GM23338 (cell line): Measurements from ENCODE around the gene FRAS1. TPM values are rescaled to one million over a fixed set of nuclear protein-coding genes. Genes with fewer than 3 reads are reported as not detected.

Experiments used
- ATAC-seq: fragments of 200-7000 bp; cut with Tn5 transposase; 3 replicates; pipeline ENCODE4 v1.9.1; 2020
- DNase-seq: peaks from one replicate; pipeline ENCODE4 v3.0.0-alpha.2; 2015; ENCODE audit warnings: low spot score
- H2AFZ ChIP-seq: fragments of 200-600 bp; sonication (generic); 2 replicates; pipeline ENCODE4 v1.8.0; 2016; ENCODE audit warnings: antibody characterized with exemption, mild to moderate bottlenecking, moderate library complexity
- H3F3A ChIP-seq: fragments of 200-600 bp; sonication (generic); replicated peaks from 2 replicates; pipeline ENCODE4 v1.8.0; 2017; ENCODE audit warnings: antibody characterized with exemption, mixed run types, low read depth
- H3K27ac ChIP-seq: fragments of 200-600 bp; sonication (generic); 2 replicates; pipeline ENCODE4 v1.6.1; 2016; ENCODE audit warnings: low read depth
- H3K27me3 ChIP-seq: fragments of 200-600 bp; sonication (generic); 2 replicates; pipeline ENCODE4 v1.8.0; 2016; ENCODE audit warnings: mild to moderate bottlenecking, mixed run types, moderate library complexity; ENCODE audit not compliant: insufficient read depth
- H3K36me3 ChIP-seq: fragments of 200-600 bp; sonication (generic); 2 replicates; pipeline ENCODE4 v1.8.0; 2016; ENCODE audit warnings: mild to moderate bottlenecking; ENCODE audit not compliant: insufficient read depth
- H3K4me1 ChIP-seq: fragments of 200-600 bp; sonication (generic); 2 replicates; pipeline ENCODE4 v1.8.0; 2016; ENCODE audit warnings: mild to moderate bottlenecking, moderate library complexity; ENCODE audit not compliant: insufficient read depth
- H3K4me2 ChIP-seq: fragments of 200-600 bp; sonication (generic); 2 replicates; pipeline ENCODE4 v1.7.1; 2017; ENCODE audit warnings: mixed run types
- H3K4me3 ChIP-seq: fragments of 200-600 bp; sonication (generic); 2 replicates; pipeline ENCODE4 v1.6.1; 2016; ENCODE audit warnings: mixed run types
- H3K79me2 ChIP-seq: fragments of 200-600 bp; sonication (generic); replicated peaks from 2 replicates; pipeline ENCODE4 v1.8.0; 2017; ENCODE audit warnings: mild to moderate bottlenecking; ENCODE audit not compliant: insufficient read depth
- H3K9me2 ChIP-seq: fragments of 200-600 bp; sonication (generic); 2 replicates; pipeline ENCODE4 v1.8.0; 2017; ENCODE audit not compliant: insufficient read depth
- H4K20me1 ChIP-seq: fragments of 200-600 bp; sonication (generic); replicated peaks from 2 replicates; pipeline ENCODE4 v1.8.0; 2017; ENCODE audit warnings: mild to moderate bottlenecking; ENCODE audit not compliant: insufficient read depth
- H3K27ac Mint-ChIP-seq: 2 replicates; pipeline ENCODE4 v1.8.0; 2020; ENCODE audit warnings: inconsistent platforms, mild to moderate bottlenecking, moderate library complexity, mixed read lengths
- H3K27me3 Mint-ChIP-seq: 3 replicates; pipeline ENCODE4 v1.8.0; 2022; ENCODE audit warnings: low read depth, mild to moderate bottlenecking, moderate library complexity, mixed read lengths, inconsistent platforms; ENCODE audit not compliant: insufficient read depth, poor library complexity
- H3K36me3 Mint-ChIP-seq: 3 replicates; pipeline ENCODE4 v1.8.0; 2021; ENCODE audit warnings: low read depth, mild to moderate bottlenecking, inconsistent platforms, moderate library complexity, mixed read lengths
- H3K4me1 Mint-ChIP-seq: 3 replicates; pipeline ENCODE4 v1.8.0; 2020; ENCODE audit warnings: mild to moderate bottlenecking, inconsistent platforms, mixed read lengths
- H3K4me3 Mint-ChIP-seq: 3 replicates; pipeline ENCODE4 v1.8.0; 2021; ENCODE audit warnings: moderate library complexity, mild to moderate bottlenecking, inconsistent platforms, mixed read lengths
- H3K9me3 Mint-ChIP-seq: 3 replicates; pipeline ENCODE4 v1.8.0; 2020; ENCODE audit warnings: moderate library complexity, mild to moderate bottlenecking, inconsistent platforms, mixed read lengths
- CREB1 ChIP-seq: fragments of 250-450 bp; sonication (Bioruptor Pico); IDR thresholded peaks from 2 replicates; pipeline ENCODE4 v1.5.0; 2020; ENCODE audit warnings: low read depth, mild to moderate bottlenecking, moderate library complexity
- CTCF ChIP-seq, 2 experiments: fragments of 200-600 bp in 1 of 2; sonication (generic) in 1 of 2; conservative IDR thresholded peaks; 2 replicates each; pipeline versions ENCODE4 v1.5.1 to v1.6.1; 2016 to 2017; ENCODE audit warnings: antibody characterized with exemption in 2 of 2, low read depth in 2 of 2, mild to moderate bottlenecking in 2 of 2, moderate library complexity in 1 of 2
- ETS1 ChIP-seq: IDR thresholded peaks from 2 replicates; pipeline ENCODE4 v1.6.1; 2016; ENCODE audit warnings: antibody characterized with exemption
- EZH2 ChIP-seq: fragments of 200-600 bp; sonication (generic); IDR thresholded peaks from one replicate; pipeline ENCODE4 v1.8.0; 2017; ENCODE audit warnings: antibody characterized with exemption, mild to moderate bottlenecking, low read depth; ENCODE audit not compliant: unreplicated experiment
- EZH2phosphoT487 ChIP-seq: fragments of 200-600 bp; sonication (generic); IDR thresholded peaks from one replicate; pipeline ENCODE4 v1.8.1; 2018; ENCODE audit warnings: antibody characterized with exemption; ENCODE audit not compliant: unreplicated experiment
- JUNB ChIP-seq: IDR thresholded peaks from one replicate; pipeline ENCODE4 v1.6.1; 2016; ENCODE audit warnings: antibody characterized with exemption; ENCODE audit not compliant: unreplicated experiment
- NANOG ChIP-seq: IDR thresholded peaks from 2 replicates; pipeline ENCODE4 v1.6.1; 2016; ENCODE audit warnings: antibody characterized with exemption, borderline replicate concordance
- POLR2AphosphoS5 ChIP-seq: IDR thresholded peaks from 2 replicates; pipeline ENCODE4 v1.6.1; 2016; ENCODE audit warnings: antibody characterized with exemption, low read depth
- REST ChIP-seq: IDR thresholded peaks from one replicate; pipeline ENCODE4 v1.6.1; 2018; ENCODE audit warnings: antibody characterized with exemption; ENCODE audit not compliant: unreplicated experiment
- STAT1 ChIP-seq: IDR thresholded peaks from one replicate; pipeline ENCODE4 v1.6.1; 2016; ENCODE audit warnings: antibody characterized with exemption; ENCODE audit not compliant: unreplicated experiment
- ZNF114 ChIP-seq: fragments of 250-450 bp; sonication (Bioruptor Pico); IDR thresholded peaks from 2 replicates; pipeline ENCODE4 v1.5.0; 2020; ENCODE audit warnings: mild to moderate bottlenecking, moderate library complexity
- ZNF331 ChIP-seq: fragments of 250-450 bp; sonication (Bioruptor Pico); IDR thresholded peaks from 2 replicates; pipeline ENCODE4 v1.5.0; 2020; ENCODE audit warnings: low read depth, mild to moderate bottlenecking, moderate library complexity
- ZNF462 ChIP-seq: fragments of 250-450 bp; sonication (Bioruptor Pico); IDR thresholded peaks from 2 replicates; pipeline ENCODE4 v1.5.0; 2020; ENCODE audit warnings: mild to moderate bottlenecking, moderate library complexity
- polyA plus RNA-seq: library from polyadenylated mRNA; unstranded; fragments of >200 nt; fragmentation: Nextera tagmentation; extraction: Ambion mirVana; gene quantifications from 2 replicates; pipeline ENCODE4 v1.2.1, GENCODE V29; 2016
- total RNA-seq: library from RNA; depleted of rRNA; stranded (reverse); fragments of >200 nt; shearing (Covaris generic); gene quantifications from 2 replicates; pipeline ENCODE4 v1.2.3, GENCODE V29; 2014

The FRAS1 gene
- total and polyA plus RNA-seq, 2 experiments from 2014 or later: 12.4 to 108 TPM

- Histone ChIP-seq H3K27me3 (no peaks in the 10 kb centered on the region), H3K4me3 (no peak overlapping the region), H2AFZ (no peak overlapping the region), H3K9me2 (no peaks in the 10 kb centered on the region), H3K27ac (no peak overlapping the region), H3K79me2 (no peaks in the 10 kb centered on the region), H3F3A (0 out of 2 replicates have a peak, but pooled peaks cover 3% of the 10 kb centered on the region), H4K20me1 (no peaks in the 10 kb centered on the region), H3K4me1 (no peaks in the 10 kb centered on the region), H3K36me3 (peaks cover 18% of the 10 kb centered on the region; the same call in 1 of the 2 replicates), H3K4me2 (no peak overlapping the region)
- H3K36me3 Mint-ChIP-seq: peaks cover 37% of the 10 kb centered on the region
- no peaks in the 10 kb centered on the region for H3K9me3 Mint-ChIP-seq
- H3K4me3 Mint-ChIP-seq: no peak overlapping the region
- ATAC-seq (no peak), DNase-seq (no peak)
- no peak for TF ChIP-seq ZNF331 (CRISPR knock-in tag)
- no peak for TF ChIP-seq CREB1 (CRISPR knock-in tag)
- no peak for TF ChIP-seq CTCF (conservative IDR thresholded peaks at IDR 0.05; ENCODE audit: low read depth in 2 of 2)
- TF ChIP-seq ETS1: no peak
- TF ChIP-seq EZH2phosphoT487: no peak
- TF ChIP-seq ZNF114 (CRISPR knock-in tag): no peak
- no peak for TF ChIP-seq STAT1
- TF ChIP-seq EZH2: no peak
- TF ChIP-seq JUNB: no peak
- no peak for TF ChIP-seq POLR2AphosphoS5
- no peak for TF ChIP-seq NANOG
- no peak for TF ChIP-seq ZNF462 (CRISPR knock-in tag)
- TF ChIP-seq REST: no peak
- H3K4me1 Mint-ChIP-seq: no peaks in the 10 kb centered on the region
- H3K27me3 Mint-ChIP-seq: no peaks in the 10 kb centered on the region
- no peak overlapping the region for H3K27ac Mint-ChIP-seq
Observed at GRCh38 chr4:78379040-78379439, 321.9 kb downstream of the FRAS1 start.
